Dermis blood vessel endothelial cell (primary cell): ENCODE data around the gene DNAJC10. TPM values are rescaled to one million over a fixed set of nuclear protein-coding genes. Genes with fewer than 3 reads are reported as not detected.

Source experiments
- total RNA-seq: library from RNA; depleted of rRNA; stranded (reverse); fragments of >200 nt; gene quantifications from 2 replicates; pipeline ENCODE4 v1.2.3, GENCODE V29; 2014

The DNAJC10 gene
- total RNA-seq, 1 donor from 2014 or later: 132 TPM

Other genes starting within 250 kb of the DNAJC10 start
- gene FRZB, start 150.4 kb downstream of the DNAJC10 start, total RNA-seq: 0.37 and 0.68 TPM in 2 replicates